A673 (cell line): ENCODE measurements around the gene EPB41L4B. TPM values are rescaled to one million over a fixed set of nuclear protein-coding genes. Genes with fewer than 3 reads are reported as not detected.

Source experiments
- BruUV-seq: library from RNA; stranded (reverse); fragments of 400-500 nt; replicated peaks from 2 replicates; lab custom pipeline; 2021; lab: Mats Ljungman, UMichigan
- CTCF ChIA-PET: fragments of 300-600 bp; sonication (Branson Sonifier 250); formaldehyde crosslinking; loops from one replicate; lab custom pipeline; 2022; ENCODE audit warnings: antibody characterized with exemption; lab: Charles Lee
- POLR2A ChIA-PET: fragments of 300-600 bp; sonication (Branson Sonifier 250); formaldehyde crosslinking; loops from one replicate; lab custom pipeline; 2022; ENCODE audit warnings: antibody characterized with exemption; ENCODE audit not compliant: low non-redundant PET; lab: Charles Lee
- DNase-seq: peaks from one replicate; pipeline ENCODE4 v3.0.0-alpha.2; 2015; ENCODE audit warnings: low spot score
- H3K27ac ChIP-seq: fragments of 200-600 bp; sonication (generic); 2 replicates; pipeline ENCODE4 v1.5.1; 2016; ENCODE audit warnings: mixed run types, low read depth, mild to moderate bottlenecking, mixed read lengths, antibody characterized with exemption, low read length; ENCODE audit not compliant: poor library complexity, severe bottlenecking
- H3K27me3 ChIP-seq: fragments of 200-600 bp; sonication (generic); replicated peaks from 2 replicates; pipeline ENCODE4 v1.6.1; 2017; ENCODE audit warnings: mixed run types, low read depth, mild to moderate bottlenecking, mixed read lengths, antibody characterized with exemption, low read length; ENCODE audit not compliant: insufficient read depth, poor library complexity
- H3K36me3 ChIP-seq: fragments of 200-600 bp; sonication (generic); 2 replicates; pipeline ENCODE4 v1.6.1; 2016; ENCODE audit warnings: mixed run types, mild to moderate bottlenecking, mixed read lengths, antibody characterized with exemption, low read length; ENCODE audit not compliant: insufficient read depth, poor library complexity, severe bottlenecking
- H3K4me1 ChIP-seq: fragments of 200-600 bp; sonication (generic); 2 replicates; pipeline ENCODE4 v1.6.1; 2017; ENCODE audit warnings: mixed run types, mild to moderate bottlenecking, mixed read lengths, antibody characterized with exemption, low read length; ENCODE audit not compliant: insufficient read depth, poor library complexity, severe bottlenecking
- H3K4me3 ChIP-seq: fragments of 200-600 bp; sonication (generic); 2 replicates; pipeline ENCODE4 v1.5.1; 2016; ENCODE audit warnings: low read depth, mixed run types, mild to moderate bottlenecking, mixed read lengths, low read length; ENCODE audit not compliant: poor library complexity, severe bottlenecking
- H3K9me3 ChIP-seq: fragments of 200-600 bp; sonication (generic); 2 replicates; pipeline ENCODE4 v1.6.1; 2016; ENCODE audit warnings: mixed run types, low read depth, mild to moderate bottlenecking, mixed read lengths, antibody characterized with exemption, low read length; ENCODE audit not compliant: poor library complexity, severe bottlenecking
- EZH2 ChIP-seq: fragments of 200-600 bp; sonication (generic); IDR thresholded peaks from 2 replicates; pipeline ENCODE4 v1.6.1; 2017; ENCODE audit warnings: borderline replicate concordance, low read depth, mild to moderate bottlenecking, mixed read lengths, antibody characterized with exemption, low read length; ENCODE audit not compliant: poor library complexity, severe bottlenecking
- intact Hi-C: fragments of 100-400 bp; cut with micrococcal nuclease; formaldehyde crosslinking; loops from one replicate; pipeline ENCODE4 v1.10.0; 2022; ENCODE audit not compliant: unreplicated experiment
- total RNA-seq: library from RNA; stranded (reverse); gene quantifications from 2 replicates; pipeline ENCODE4 v1.2.3, GENCODE V29; 2021
- TF ChIP-seq, protein P1 (sequence below): fragments of 300-800, 200-600 bp; sonication (generic); conservative IDR thresholded peaks from 2 replicates; pipeline ENCODE4 v1.5.1; 2017; ENCODE audit warnings: low read depth, mild to moderate bottlenecking, antibody characterized with exemption, low read length, moderate library complexity, mixed read lengths

Gene EPB41L4B
- total RNA-seq, 1 experiment from 2014 or later = not detected

DNA sequence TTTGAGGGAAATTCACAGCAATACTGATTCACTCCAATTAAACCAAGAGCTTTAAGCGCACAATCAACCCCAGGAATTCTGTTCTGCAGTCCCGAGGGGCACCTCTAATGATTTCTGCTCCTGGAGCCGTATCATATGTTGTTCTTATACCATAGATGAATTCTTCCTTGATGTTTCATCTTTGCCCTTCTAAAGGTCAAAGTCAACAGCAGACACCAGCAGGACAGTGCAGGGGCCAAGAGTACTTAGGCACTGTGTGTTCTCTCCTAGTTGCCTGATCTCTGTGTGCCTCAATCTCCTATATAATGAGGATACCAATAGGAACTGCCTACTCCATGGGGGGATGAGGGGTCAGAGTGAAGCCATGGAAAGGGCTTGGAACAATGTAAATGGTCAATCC is 16.5 kb downstream of the EPB41L4B start:
- POLR2A ChIA-PET = no interaction called here
- no peaks in the 10 kb centered on the region for H3K4me1 ChIP-seq
- no peak for DNase-seq
- no peaks in the 10 kb centered on the region for H3K36me3 ChIP-seq
- CTCF ChIA-PET = no interaction called here
- TF ChIP-seq EZH2 = no peak
- TF ChIP-seq, protein P1, sequence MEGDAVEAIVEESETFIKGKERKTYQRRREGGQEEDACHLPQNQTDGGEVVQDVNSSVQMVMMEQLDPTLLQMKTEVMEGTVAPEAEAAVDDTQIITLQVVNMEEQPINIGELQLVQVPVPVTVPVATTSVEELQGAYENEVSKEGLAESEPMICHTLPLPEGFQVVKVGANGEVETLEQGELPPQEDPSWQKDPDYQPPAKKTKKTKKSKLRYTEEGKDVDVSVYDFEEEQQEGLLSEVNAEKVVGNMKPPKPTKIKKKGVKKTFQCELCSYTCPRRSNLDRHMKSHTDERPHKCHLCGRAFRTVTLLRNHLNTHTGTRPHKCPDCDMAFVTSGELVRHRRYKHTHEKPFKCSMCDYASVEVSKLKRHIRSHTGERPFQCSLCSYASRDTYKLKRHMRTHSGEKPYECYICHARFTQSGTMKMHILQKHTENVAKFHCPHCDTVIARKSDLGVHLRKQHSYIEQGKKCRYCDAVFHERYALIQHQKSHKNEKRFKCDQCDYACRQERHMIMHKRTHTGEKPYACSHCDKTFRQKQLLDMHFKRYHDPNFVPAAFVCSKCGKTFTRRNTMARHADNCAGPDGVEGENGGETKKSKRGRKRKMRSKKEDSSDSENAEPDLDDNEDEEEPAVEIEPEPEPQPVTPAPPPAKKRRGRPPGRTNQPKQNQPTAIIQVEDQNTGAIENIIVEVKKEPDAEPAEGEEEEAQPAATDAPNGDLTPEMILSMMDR = no peak
- intact Hi-C loops = no loop called here
- no peak overlapping the region for H3K4me3 ChIP-seq
- no peaks in the 10 kb centered on the region for H3K9me3 ChIP-seq
- no peak overlapping the region for H3K27ac ChIP-seq
- H3K27me3 ChIP-seq = peaks cover 12% of the 10 kb centered on the region
- no TSS peak for BruUV-seq

DNA sequence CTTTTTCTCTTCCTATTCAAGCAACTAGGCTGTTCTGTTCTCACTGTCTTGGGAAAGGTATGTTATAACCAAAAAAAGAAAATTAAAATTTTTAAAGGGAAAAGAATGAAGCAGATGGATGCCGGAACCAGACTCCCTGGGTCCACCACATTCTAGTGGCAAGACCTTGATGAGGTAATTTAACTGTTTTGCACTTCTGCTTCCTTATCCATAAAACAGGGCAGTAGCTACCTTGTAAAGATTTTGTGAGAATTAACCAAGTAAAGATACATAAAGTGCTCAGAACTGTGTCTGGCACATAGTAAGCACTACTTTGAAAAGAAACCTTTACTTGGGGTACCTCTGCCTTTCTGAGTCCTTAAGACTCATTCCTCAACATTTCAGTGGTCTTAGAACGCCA is 17.0 kb downstream of the EPB41L4B start:
- no peaks in the 10 kb centered on the region for H3K4me1 ChIP-seq
- H3K4me3 ChIP-seq = no peak overlapping the region
- ChIA-PET POLR2A (no interaction called here), CTCF (no interaction called here)
- intact Hi-C loops = no loop called here
- peaks cover 13% of the 10 kb centered on the region for H3K27me3 ChIP-seq
- no peak overlapping the region for H3K27ac ChIP-seq
- no peak for DNase-seq
- no peaks in the 10 kb centered on the region for H3K9me3 ChIP-seq
- no peaks in the 10 kb centered on the region for H3K36me3 ChIP-seq
- TF ChIP-seq, protein P1 = no peak
- no peak for TF ChIP-seq EZH2
- no TSS peak for BruUV-seq

DNA sequence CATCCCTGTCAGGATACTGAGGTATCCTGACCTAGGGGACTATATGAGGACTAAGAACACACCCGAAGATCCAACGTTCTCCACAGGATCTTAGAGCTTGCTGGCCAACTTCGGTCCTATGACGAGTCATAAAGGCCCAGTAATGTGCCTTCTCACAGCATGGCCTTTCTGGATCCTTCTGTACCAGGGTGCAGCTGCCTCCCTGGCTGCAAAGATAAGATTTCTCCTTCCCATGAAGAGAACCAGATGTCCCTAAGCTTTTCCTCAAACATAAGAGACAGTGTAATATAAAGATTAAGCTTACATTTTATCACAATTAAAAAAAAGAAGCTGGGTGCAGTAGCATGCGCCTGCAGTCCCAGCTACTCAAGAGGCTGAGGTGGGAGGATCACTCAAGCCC is 18.3 kb downstream of the EPB41L4B start:
- intact Hi-C loops = no loop called here
- Histone ChIP-seq H3K27ac (no peak overlapping the region), H3K9me3 (no peaks in the 10 kb centered on the region), H3K4me3 (no peak overlapping the region), H3K4me1 (no peaks in the 10 kb centered on the region), H3K27me3 (peaks cover 10% of the 10 kb centered on the region), H3K36me3 (no peaks in the 10 kb centered on the region)
- no peak for DNase-seq
- no peak for TF ChIP-seq EZH2
- TF ChIP-seq, protein P1 = no peak
- BruUV-seq = no TSS peak
- ChIA-PET POLR2A (no interaction called here), CTCF (no interaction called here)
